ENCODE measurements around the gene MYO19. TPM values are rescaled to one million over a fixed set of nuclear protein-coding genes. Genes with fewer than 3 reads are reported as not detected.
"Not testable (repeated sequence)": the region's sequence is repeated elsewhere in the genome, so short reads cannot be mapped to it uniquely, and the experiment has no call there.

MYO19 gene
- polyA plus RNA-seq, 3 donors: 37.0 to 67.6 (median 67.1) TPM

GRCh38 chr17:36533935-36534839 lies 481 bp downstream of the MYO19 start:
- DNase-seq: peak; percentile 54

GRCh38 chr17:36532435-36532975 lies 2.2 kb downstream of the MYO19 start:
- DNase-seq: no peak

GRCh38 chr17:36529121-36529520 lies 5.5 kb downstream of the MYO19 start:
- no peak for DNase-seq

GRCh38 chr17:36527621-36528250 lies 6.9 kb downstream of the MYO19 start:
- DNase-seq: no peak

GRCh38 chr17:36525888-36526287 lies 8.8 kb downstream of the MYO19 start:
- DNase-seq: no peak

GRCh38 chr17:36525113-36525512 lies 9.6 kb downstream of the MYO19 start:
- no peak for DNase-seq

GRCh38 chr17:36524428-36524876 lies 10.2 kb downstream of the MYO19 start:
- DNase-seq: no peak

- DNase-seq: no peak
These were observed 11.6 kb downstream of the MYO19 start for GRCh38 chr17:36523113-36523512.

GRCh38 chr17:36515837-36516236 lies 18.8 kb downstream of the MYO19 start:
- no peak for DNase-seq

- DNase-seq: no peak
These were observed 19.8 kb downstream of the MYO19 start for GRCh38 chr17:36514856-36515255.

- DNase-seq: no peak
These were observed 22.0 kb downstream of the MYO19 start for GRCh38 chr17:36512641-36513040.

GRCh38 chr17:36511216-36511615 lies 23.5 kb downstream of the MYO19 start:
- DNase-seq: no peak

GRCh38 chr17:36510636-36511035 lies 24.0 kb downstream of the MYO19 start:
- no peak for DNase-seq

GRCh38 chr17:36509272-36509985 lies 25.2 kb downstream of the MYO19 start:
- no peak for DNase-seq

GRCh38 chr17:36508439-36508838 lies 26.2 kb downstream of the MYO19 start:
- DNase-seq: not testable (repeated sequence)

GRCh38 chr17:36507266-36507665 lies 27.4 kb downstream of the MYO19 start:
- no peak for DNase-seq

- no peak for DNase-seq
These were observed 27.8 kb downstream of the MYO19 start for GRCh38 chr17:36506831-36507230.

GRCh38 chr17:36506249-36506826 lies 28.3 kb downstream of the MYO19 start:
- no peak for DNase-seq

GRCh38 chr17:36505171-36505570 lies 29.5 kb downstream of the MYO19 start:
- DNase-seq: no peak

GRCh38 chr17:36504156-36504545 lies 30.5 kb downstream of the MYO19 start:
- no peak for DNase-seq

- DNase-seq: no peak
These were observed 31.1 kb downstream of the MYO19 start for GRCh38 chr17:36503456-36504155.
